ENCODE data around the gene C3orf18. TPM values are rescaled to one million over a fixed set of nuclear protein-coding genes. Genes with fewer than 3 reads are reported as not detected.

The C3orf18 gene
- total RNA-seq, 1 experiment from 2014 or later: 0.15 TPM

- Histone ChIP-seq H4K20me1 (ENCODE audit: insufficient read depth, low read depth, low read length) (peaks cover under 1% of the 10 kb centered on the region; the same call in 1 of the 2 replicates), H3K4me1 (ENCODE audit: low read length) (peaks cover under 1% of the 10 kb centered on the region), H3K27me3 (ENCODE audit: low read length) (no peaks in the 10 kb centered on the region), H3K4me3 (ENCODE audit: low read length) (no peak overlapping the region), H3K4me2 (ENCODE audit: low read depth, low read length, poor library complexity, severe bottlenecking) (no peak overlapping the region), H2AFZ (ENCODE audit: low read length) (no peak overlapping the region), H3K79me2 (ENCODE audit: low read length) (no peaks in the 10 kb centered on the region), H3K9ac (ENCODE audit: low read length) (no peak overlapping the region), H3K9me3 (ENCODE audit: low read length) (no peaks in the 10 kb centered on the region), H3K9me2 (replicated peaks; ENCODE audit: insufficient read depth, low read length) (no peaks in the 10 kb centered on the region), H3K27ac (ENCODE audit: low read length) (no peak overlapping the region), H3K36me3 (ENCODE audit: insufficient read depth, low read length) (no peaks in the 10 kb centered on the region)
- DNase-seq: no peak
These were observed 38.4 kb upstream of the C3orf18 start for GRCh38 chr3:50605901-50606326.

- Histone ChIP-seq H3K9ac (ENCODE audit: low read length) (no peak overlapping the region), H3K4me2 (ENCODE audit: low read depth, low read length, poor library complexity, severe bottlenecking) (no peak overlapping the region), H3K4me1 (ENCODE audit: low read length) (no peaks in the 10 kb centered on the region), H3K9me2 (replicated peaks; ENCODE audit: insufficient read depth, low read length) (no peaks in the 10 kb centered on the region), H3K4me3 (ENCODE audit: low read length) (no peak overlapping the region), H3K36me3 (ENCODE audit: insufficient read depth, low read length) (no peaks in the 10 kb centered on the region), H3K79me2 (ENCODE audit: low read length) (no peaks in the 10 kb centered on the region), H3K27ac (ENCODE audit: low read length) (no peak overlapping the region), H3K9me3 (ENCODE audit: low read length) (no peaks in the 10 kb centered on the region), H4K20me1 (ENCODE audit: insufficient read depth, low read depth, low read length) (no peaks in the 10 kb centered on the region), H3K27me3 (ENCODE audit: low read length) (no peaks in the 10 kb centered on the region), H2AFZ (ENCODE audit: low read length) (no peak overlapping the region)
- DNase-seq: no peak
These were observed 37.4 kb upstream of the C3orf18 start for GRCh38 chr3:50604628-50605588.

- H3K9me2 ChIP-seq (replicated peaks; ENCODE audit: insufficient read depth, low read length): no peaks in the 10 kb centered on the region
- no peaks in the 10 kb centered on the region for H3K79me2 ChIP-seq (ENCODE audit: low read length)
- H3K9me3 ChIP-seq (ENCODE audit: low read length): no peaks in the 10 kb centered on the region
- H3K4me2 ChIP-seq (ENCODE audit: low read depth, low read length, poor library complexity, severe bottlenecking): no peak overlapping the region
- no peaks in the 10 kb centered on the region for H3K4me1 ChIP-seq (ENCODE audit: low read length)
- no peak for DNase-seq
- no peak overlapping the region for H3K4me3 ChIP-seq (ENCODE audit: low read length)
- no peak overlapping the region for H3K27ac ChIP-seq (ENCODE audit: low read length)
- no peak overlapping the region for H2AFZ ChIP-seq (ENCODE audit: low read length)
- no peaks in the 10 kb centered on the region for H4K20me1 ChIP-seq (ENCODE audit: insufficient read depth, low read depth, low read length)
- no peaks in the 10 kb centered on the region for H3K27me3 ChIP-seq (ENCODE audit: low read length)
- H3K9ac ChIP-seq (ENCODE audit: low read length): no peak overlapping the region
- H3K36me3 ChIP-seq (ENCODE audit: insufficient read depth, low read length): no peaks in the 10 kb centered on the region
These were observed 36.6 kb upstream of the C3orf18 start for GRCh38 chr3:50604110-50604621.

- Histone ChIP-seq H4K20me1 (ENCODE audit: insufficient read depth, low read depth, low read length) (no peaks in the 10 kb centered on the region), H3K9ac (ENCODE audit: low read length) (no peak overlapping the region), H3K79me2 (ENCODE audit: low read length) (no peaks in the 10 kb centered on the region), H3K4me1 (ENCODE audit: low read length) (no peaks in the 10 kb centered on the region), H3K4me3 (ENCODE audit: low read length) (no peak overlapping the region), H3K27ac (ENCODE audit: low read length) (no peak overlapping the region), H3K9me3 (ENCODE audit: low read length) (no peaks in the 10 kb centered on the region), H3K9me2 (replicated peaks; ENCODE audit: insufficient read depth, low read length) (no peaks in the 10 kb centered on the region), H2AFZ (ENCODE audit: low read length) (no peak overlapping the region), H3K36me3 (ENCODE audit: insufficient read depth, low read length) (no peaks in the 10 kb centered on the region), H3K4me2 (ENCODE audit: low read depth, low read length, poor library complexity, severe bottlenecking) (no peak overlapping the region), H3K27me3 (ENCODE audit: low read length) (no peaks in the 10 kb centered on the region)
- DNase-seq: no peak
These were observed 35.9 kb upstream of the C3orf18 start for GRCh38 chr3:50603261-50604109.

- Histone ChIP-seq H3K27ac (ENCODE audit: low read length) (no peak overlapping the region), H3K4me2 (ENCODE audit: low read depth, low read length, poor library complexity, severe bottlenecking) (no peak overlapping the region), H3K79me2 (ENCODE audit: low read length) (no peaks in the 10 kb centered on the region), H3K9me3 (ENCODE audit: low read length) (no peaks in the 10 kb centered on the region), H3K36me3 (ENCODE audit: insufficient read depth, low read length) (no peaks in the 10 kb centered on the region), H2AFZ (ENCODE audit: low read length) (no peak overlapping the region), H3K27me3 (ENCODE audit: low read length) (no peaks in the 10 kb centered on the region), H3K4me1 (ENCODE audit: low read length) (no peaks in the 10 kb centered on the region), H3K9ac (ENCODE audit: low read length) (no peak overlapping the region), H3K4me3 (ENCODE audit: low read length) (no peak overlapping the region), H4K20me1 (ENCODE audit: insufficient read depth, low read depth, low read length) (no peaks in the 10 kb centered on the region), H3K9me2 (replicated peaks; ENCODE audit: insufficient read depth, low read length) (no peaks in the 10 kb centered on the region)
- DNase-seq: no peak
These were observed 35.1 kb upstream of the C3orf18 start for GRCh38 chr3:50602595-50603191.

- DNase-seq: no peak
- Histone ChIP-seq H3K27me3 (ENCODE audit: low read length) (no peaks in the 10 kb centered on the region), H3K4me3 (ENCODE audit: low read length) (no peak overlapping the region), H2AFZ (ENCODE audit: low read length) (no peak overlapping the region), H3K4me1 (ENCODE audit: low read length) (no peaks in the 10 kb centered on the region), H3K36me3 (ENCODE audit: insufficient read depth, low read length) (no peaks in the 10 kb centered on the region), H4K20me1 (ENCODE audit: insufficient read depth, low read depth, low read length) (no peaks in the 10 kb centered on the region), H3K9me3 (ENCODE audit: low read length) (no peaks in the 10 kb centered on the region), H3K4me2 (ENCODE audit: low read depth, low read length, poor library complexity, severe bottlenecking) (no peak overlapping the region), H3K79me2 (ENCODE audit: low read length) (no peaks in the 10 kb centered on the region), H3K9ac (ENCODE audit: low read length) (no peak overlapping the region), H3K9me2 (replicated peaks; ENCODE audit: insufficient read depth, low read length) (no peaks in the 10 kb centered on the region), H3K27ac (ENCODE audit: low read length) (no peak overlapping the region)
These were observed 33.5 kb upstream of the C3orf18 start for GRCh38 chr3:50600841-50601591.

GRCh38 chr3:50600141-50600753 is 32.7 kb upstream of the C3orf18 start:
- DNase-seq: no peak
- Histone ChIP-seq H4K20me1 (ENCODE audit: insufficient read depth, low read depth, low read length) (no peaks in the 10 kb centered on the region), H3K27me3 (ENCODE audit: low read length) (no peaks in the 10 kb centered on the region), H3K9me2 (replicated peaks; ENCODE audit: insufficient read depth, low read length) (no peaks in the 10 kb centered on the region), H3K36me3 (ENCODE audit: insufficient read depth, low read length) (no peaks in the 10 kb centered on the region), H3K27ac (ENCODE audit: low read length) (no peak overlapping the region), H3K4me2 (ENCODE audit: low read depth, low read length, poor library complexity, severe bottlenecking) (no peak overlapping the region), H3K4me1 (ENCODE audit: low read length) (no peaks in the 10 kb centered on the region), H3K79me2 (ENCODE audit: low read length) (no peaks in the 10 kb centered on the region), H3K9me3 (ENCODE audit: low read length) (no peaks in the 10 kb centered on the region), H3K9ac (ENCODE audit: low read length) (no peak overlapping the region), H3K4me3 (ENCODE audit: low read length) (no peak overlapping the region), H2AFZ (ENCODE audit: low read length) (no peak overlapping the region)
